Natural killer cell (primary cell): ENCODE data around the gene TRIM65. TPM values are rescaled to one million over a fixed set of nuclear protein-coding genes. Genes with fewer than 3 reads are reported as not detected.

Experiments used
- ATAC-seq, 3 donors: fragments of 150-1000 bp in 2 of 3; fragments of 200-7000 bp in 1 of 3; cut with Tn5 transposase; 1 replicate in 1 of 3; 2 replicates in 2 of 3; pipeline ENCODE4 v1.10.0; 2021; ENCODE audit warnings: mild to moderate bottlenecking in 2 of 3, moderate library complexity in 2 of 3
- DNase-seq, 2 donors: peaks; one replicate each; pipeline versions ENCODE4 v3.0.0 to v3.0.0-alpha.2; 2013 to 2021; ENCODE audit warnings: mixed read lengths in 1 of 2
- H3K27ac ChIP-seq: one replicate; pipeline ENCODE4 v1.5.1; 2013; ENCODE audit warnings: mild to moderate bottlenecking, low read length
- H3K27me3 ChIP-seq: one replicate; pipeline ENCODE4 v1.6.1; 2013; ENCODE audit warnings: low read length; ENCODE audit not compliant: control insufficient read depth, insufficient read depth
- H3K36me3 ChIP-seq: one replicate; pipeline ENCODE4 v1.6.1; 2013; ENCODE audit warnings: low read length; ENCODE audit not compliant: control insufficient read depth, insufficient read depth
- H3K4me1 ChIP-seq: one replicate; pipeline ENCODE4 v1.6.1; 2013; ENCODE audit warnings: low read length; ENCODE audit not compliant: control insufficient read depth, insufficient read depth
- H3K4me3 ChIP-seq: one replicate; pipeline ENCODE4 v1.5.1; 2013; ENCODE audit warnings: low read length
- H3K9me3 ChIP-seq: one replicate; pipeline ENCODE4 v1.6.1; 2013; ENCODE audit warnings: low read length; ENCODE audit not compliant: control insufficient read depth, insufficient read depth
- H3K27ac Mint-ChIP-seq, 2 donors: one replicate each; pipeline ENCODE4 v1.8.0; 2022; ENCODE audit warnings: mild to moderate bottlenecking in 2 of 2, mixed read lengths in 2 of 2, moderate library complexity in 1 of 2
- H3K27me3 Mint-ChIP-seq, 2 donors: one replicate each; pipeline ENCODE4 v1.8.0; 2022; ENCODE audit warnings: low read depth in 2 of 2, mixed read lengths in 2 of 2
- H3K36me3 Mint-ChIP-seq: one replicate; pipeline ENCODE4 v1.8.0; 2022; ENCODE audit warnings: mixed read lengths
- H3K4me1 Mint-ChIP-seq, 2 donors: one replicate each; pipeline ENCODE4 v1.8.0; 2022; ENCODE audit warnings: mixed read lengths in 2 of 2
- H3K4me3 Mint-ChIP-seq: one replicate; pipeline ENCODE4 v1.8.0; 2022; ENCODE audit warnings: mild to moderate bottlenecking, moderate library complexity, mixed read lengths
- H3K9me3 Mint-ChIP-seq, 2 donors: one replicate each; pipeline ENCODE4 v1.8.0; 2022; ENCODE audit warnings: mixed read lengths in 2 of 2
- WGBS: methylation state at CpG from one replicate; pipeline ENCODE4 v1.1.7; 2013; ENCODE audit warnings: missing lambda C conversion rate; ENCODE audit not compliant: insufficient coverage; 5-methylcytosine and 5-hydroxymethylcytosine counted together
- intact Hi-C: fragments of 100-400 bp; cut with micrococcal nuclease; formaldehyde crosslinking; loops from one replicate; pipeline ENCODE4 v1.14.2; 2022
- total RNA-seq, 4 donors: library from RNA; stranded (reverse); fragments of 120-200 nt in 1 of 4; gene quantifications; one replicate each; pipeline versions ENCODE4 v1.2.3 to v1.2.4, GENCODE V29; 2013 to 2022
- TF ChIP-seq, protein P1 (sequence below): fragments of 200-600 bp; IDR thresholded peaks from one replicate; pipeline ENCODE4 v1.8.0; 2022; ENCODE audit warnings: antibody characterized with exemption

TRIM65 gene
- total RNA-seq, 3 donors from 2014 or later (not counting 1 experiment from before 2014, with no cell fraction given): 19.2 to 26.9 (median 22.5) TPM

DNA sequence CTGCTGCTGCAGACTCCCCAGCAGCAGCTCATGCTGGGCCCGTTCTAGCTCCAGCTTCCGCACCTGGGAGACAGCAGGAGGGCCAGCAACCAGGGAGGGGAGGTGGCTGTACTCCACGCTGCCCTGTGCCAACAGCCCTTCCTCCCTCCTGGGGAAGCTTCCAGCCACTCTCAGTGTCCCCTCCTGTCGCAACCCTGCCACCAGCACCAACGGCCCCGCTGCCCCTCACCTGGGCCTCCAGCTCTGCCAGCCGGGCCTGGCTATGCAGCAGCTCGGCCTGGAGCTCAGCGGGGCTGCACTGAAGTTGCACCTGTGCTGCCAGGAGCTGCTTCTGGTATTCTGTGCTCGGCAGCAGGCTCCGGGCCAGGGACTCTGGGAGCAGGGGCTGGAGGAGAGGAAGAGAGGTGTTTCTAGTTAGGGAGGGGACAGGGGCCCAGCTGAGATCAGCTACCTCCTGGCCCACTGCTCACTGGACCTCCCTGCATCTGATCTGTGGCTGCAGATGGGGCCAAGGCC is 23.4 kb upstream of the TRIM65 start:
- Mint-ChIP-seq H3K9me3 (no peaks in the 10 kb centered on the region), H3K4me3 (no peak overlapping the region), H3K36me3 (no peaks in the 10 kb centered on the region), H3K4me1 (peaks cover 0 to 5% of the 10 kb centered on the region in 2 donors), H3K27ac (no peak overlapping the region), H3K27me3 (no peaks in the 10 kb centered on the region)
- Histone ChIP-seq H3K27ac (no peak overlapping the region), H3K27me3 (no peaks in the 10 kb centered on the region), H3K36me3 (no peaks in the 10 kb centered on the region), H3K9me3 (no peaks in the 10 kb centered on the region), H3K4me3 (no peak overlapping the region), H3K4me1 (peaks cover 11% of the 10 kb centered on the region)
- intact Hi-C loops: no loop called here
- DNase-seq (no peak), ATAC-seq (no peak)
- 96% methylated on average over 11 of the region's 11 CpGs for WGBS
- TF ChIP-seq, protein P1, sequence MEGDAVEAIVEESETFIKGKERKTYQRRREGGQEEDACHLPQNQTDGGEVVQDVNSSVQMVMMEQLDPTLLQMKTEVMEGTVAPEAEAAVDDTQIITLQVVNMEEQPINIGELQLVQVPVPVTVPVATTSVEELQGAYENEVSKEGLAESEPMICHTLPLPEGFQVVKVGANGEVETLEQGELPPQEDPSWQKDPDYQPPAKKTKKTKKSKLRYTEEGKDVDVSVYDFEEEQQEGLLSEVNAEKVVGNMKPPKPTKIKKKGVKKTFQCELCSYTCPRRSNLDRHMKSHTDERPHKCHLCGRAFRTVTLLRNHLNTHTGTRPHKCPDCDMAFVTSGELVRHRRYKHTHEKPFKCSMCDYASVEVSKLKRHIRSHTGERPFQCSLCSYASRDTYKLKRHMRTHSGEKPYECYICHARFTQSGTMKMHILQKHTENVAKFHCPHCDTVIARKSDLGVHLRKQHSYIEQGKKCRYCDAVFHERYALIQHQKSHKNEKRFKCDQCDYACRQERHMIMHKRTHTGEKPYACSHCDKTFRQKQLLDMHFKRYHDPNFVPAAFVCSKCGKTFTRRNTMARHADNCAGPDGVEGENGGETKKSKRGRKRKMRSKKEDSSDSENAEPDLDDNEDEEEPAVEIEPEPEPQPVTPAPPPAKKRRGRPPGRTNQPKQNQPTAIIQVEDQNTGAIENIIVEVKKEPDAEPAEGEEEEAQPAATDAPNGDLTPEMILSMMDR: no peak

DNA sequence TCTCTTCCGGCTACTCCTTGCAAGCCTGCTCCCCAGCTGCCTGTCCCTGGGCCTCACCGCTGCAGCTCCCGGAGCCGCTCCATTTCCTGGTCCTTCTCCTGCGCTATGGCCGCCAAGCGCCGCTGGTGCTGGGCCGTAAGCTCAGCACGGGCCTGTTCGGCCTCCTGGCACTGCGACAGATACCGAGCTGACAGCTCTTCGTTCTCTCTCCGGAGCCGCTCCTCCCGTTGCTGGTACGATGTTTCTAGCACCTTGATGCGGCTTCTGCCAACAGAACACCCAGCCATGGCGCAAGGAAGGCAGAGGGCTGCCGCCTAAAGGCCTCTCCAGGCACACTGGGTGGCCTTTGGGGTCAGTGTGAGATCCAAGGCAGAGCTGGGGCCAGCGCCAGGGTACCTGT is 22.9 kb upstream of the TRIM65 start:
- TF ChIP-seq, protein P1: no peak
- Histone ChIP-seq H3K27me3 (no peaks in the 10 kb centered on the region), H3K36me3 (peaks cover under 1% of the 10 kb centered on the region), H3K4me1 (peaks cover 11% of the 10 kb centered on the region), H3K4me3 (no peak overlapping the region), H3K27ac (no peak overlapping the region), H3K9me3 (no peaks in the 10 kb centered on the region)
- Mint-ChIP-seq H3K4me3 (no peak overlapping the region), H3K27ac (no peak overlapping the region), H3K27me3 (no peaks in the 10 kb centered on the region), H3K4me1 (peaks cover 0 to 5% of the 10 kb centered on the region in 2 donors), H3K36me3 (no peaks in the 10 kb centered on the region), H3K9me3 (no peaks in the 10 kb centered on the region)
- no peak for DNase-seq
- WGBS: 99% methylated on average over 22 of the region's 22 CpGs
- no peak for ATAC-seq
- intact Hi-C loops: no loop called here

DNA sequence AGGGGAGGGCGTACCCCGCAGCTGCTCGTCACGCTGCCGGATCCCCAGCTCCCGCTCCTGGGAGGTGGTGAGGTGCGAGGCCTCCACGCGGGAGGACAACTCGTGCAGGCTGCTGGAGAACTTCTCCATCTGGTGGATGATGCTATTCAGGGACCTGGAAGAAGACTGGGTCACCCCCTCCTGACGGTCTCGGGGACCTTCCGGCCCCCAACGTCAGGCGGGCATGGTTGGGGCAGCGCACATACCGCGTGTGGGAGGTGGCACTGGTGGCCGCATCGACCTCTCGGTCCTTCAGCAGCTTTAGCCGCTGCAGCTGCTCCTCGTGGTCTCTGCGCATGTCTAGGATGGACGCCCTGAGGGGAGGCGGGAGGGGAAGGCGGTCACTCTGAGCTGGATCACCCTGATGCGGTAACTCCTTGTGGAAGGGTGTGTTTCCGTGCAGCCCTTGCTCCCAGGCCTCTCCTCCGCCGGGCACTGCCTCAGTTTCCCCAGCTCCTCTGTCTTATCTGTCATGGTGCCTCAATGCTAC is 21.2 kb upstream of the TRIM65 start:
- no peaks in the 10 kb centered on the region for H3K9me3 ChIP-seq
- no peak overlapping the region for H3K27ac Mint-ChIP-seq
- H3K9me3 Mint-ChIP-seq: no peaks in the 10 kb centered on the region
- TF ChIP-seq, protein P1: no peak
- no peak overlapping the region for H3K4me3 ChIP-seq
- 98% methylated on average over 31 of the region's 31 CpGs for WGBS
- H3K4me3 Mint-ChIP-seq: no peak overlapping the region
- H3K27me3 ChIP-seq: no peaks in the 10 kb centered on the region
- no peak overlapping the region for H3K27ac ChIP-seq
- DNase-seq (no peak), ATAC-seq (no peak)
- no peaks in the 10 kb centered on the region for H3K36me3 Mint-ChIP-seq
- no peaks in the 10 kb centered on the region for H3K27me3 Mint-ChIP-seq
- intact Hi-C loops: no loop called here
- H3K36me3 ChIP-seq: peaks cover 5% of the 10 kb centered on the region
- peaks cover 11% of the 10 kb centered on the region for H3K4me1 ChIP-seq
- peaks cover 0 to 5% of the 10 kb centered on the region in 2 donors for H3K4me1 Mint-ChIP-seq
